Measurements from ENCODE around the gene DMAP1.

DMAP1 gene

DNA sequence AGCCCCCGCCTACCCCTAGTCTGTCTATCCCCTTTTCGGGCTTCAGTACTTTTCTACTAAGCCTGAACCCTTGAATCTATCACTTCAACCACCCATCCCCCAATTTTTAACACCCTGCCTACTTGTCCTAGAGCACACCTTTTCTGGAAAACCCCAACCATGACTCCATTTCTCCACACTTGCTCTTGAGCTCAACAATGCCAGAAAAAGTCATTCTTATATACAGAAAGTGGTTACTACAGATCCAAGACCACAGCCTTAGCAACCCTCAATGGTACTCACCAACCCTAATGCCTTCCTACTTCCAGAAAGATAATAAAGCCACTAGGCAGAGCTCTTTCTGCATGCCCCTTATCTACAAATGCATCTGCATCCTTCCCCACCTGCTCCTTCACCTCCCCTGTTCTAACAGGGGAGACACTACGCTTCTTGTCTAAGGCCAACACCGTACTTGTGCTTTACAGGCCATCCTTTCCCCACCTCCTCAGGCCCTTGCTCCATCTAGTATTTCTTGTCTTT lies 41.2 kb downstream of the DMAP1 start:
- DNase-seq (ENCODE audit: low spot score): no peak

DNA sequence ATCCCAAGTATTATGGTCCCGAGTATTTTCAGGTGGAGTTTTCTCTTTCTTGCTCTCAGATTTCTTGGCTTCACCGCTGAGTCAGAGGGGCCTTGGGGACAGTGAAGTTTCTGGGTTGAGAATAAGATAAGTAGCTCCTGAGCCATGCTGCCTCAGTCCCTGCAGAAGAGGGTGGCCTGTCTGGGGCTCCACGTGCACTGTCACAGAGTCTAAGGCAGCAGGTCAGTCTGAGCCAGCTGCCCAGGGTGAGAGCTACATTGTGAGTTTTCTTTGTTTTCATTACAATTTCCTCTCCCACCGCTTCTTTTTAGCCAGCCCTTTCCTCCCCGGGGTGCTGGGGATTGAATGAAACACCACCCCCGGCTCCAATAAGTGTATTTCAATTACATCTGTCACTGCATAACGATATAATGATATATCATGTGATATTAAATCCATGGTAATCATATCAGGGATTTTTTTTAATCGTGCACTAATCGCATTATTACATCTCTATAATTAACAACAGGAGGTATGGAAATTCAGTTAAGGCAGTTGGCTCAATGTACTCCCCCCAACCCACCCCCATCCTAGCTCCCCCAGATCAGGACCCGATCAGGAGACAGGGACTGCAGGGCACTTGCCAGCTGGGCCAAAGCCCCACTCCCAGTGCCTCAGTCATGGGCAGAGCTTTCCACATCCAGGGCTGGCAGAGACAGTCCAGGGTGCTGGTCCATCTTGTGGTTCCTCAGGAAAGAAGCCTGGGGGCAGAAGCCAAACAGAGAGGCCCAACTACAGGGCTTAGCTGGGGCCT lies 43.7 kb downstream of the DMAP1 start:
- no peak for DNase-seq (ENCODE audit: low spot score)

DNA sequence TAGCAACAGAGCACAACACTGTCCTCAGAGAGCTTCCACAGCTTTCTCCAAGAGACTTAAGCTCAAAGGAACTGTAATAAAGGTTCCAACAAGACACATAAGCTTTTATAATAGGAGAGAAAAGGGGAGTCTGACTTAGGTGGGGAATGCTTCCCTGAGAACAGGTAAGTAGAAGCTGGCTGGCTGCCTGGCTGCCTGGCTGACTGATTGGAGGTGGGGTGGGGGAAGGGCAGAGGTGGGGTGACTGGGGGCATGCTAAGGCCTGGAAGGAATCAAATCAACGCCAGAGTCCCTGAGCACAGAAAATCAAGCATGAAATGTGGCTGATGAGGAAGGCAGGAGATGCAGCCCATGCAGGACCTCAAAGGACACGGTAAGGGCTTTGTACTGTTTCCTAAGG lies 45.8 kb downstream of the DMAP1 start:
- DNase-seq (ENCODE audit: low spot score): no peak

DNA sequence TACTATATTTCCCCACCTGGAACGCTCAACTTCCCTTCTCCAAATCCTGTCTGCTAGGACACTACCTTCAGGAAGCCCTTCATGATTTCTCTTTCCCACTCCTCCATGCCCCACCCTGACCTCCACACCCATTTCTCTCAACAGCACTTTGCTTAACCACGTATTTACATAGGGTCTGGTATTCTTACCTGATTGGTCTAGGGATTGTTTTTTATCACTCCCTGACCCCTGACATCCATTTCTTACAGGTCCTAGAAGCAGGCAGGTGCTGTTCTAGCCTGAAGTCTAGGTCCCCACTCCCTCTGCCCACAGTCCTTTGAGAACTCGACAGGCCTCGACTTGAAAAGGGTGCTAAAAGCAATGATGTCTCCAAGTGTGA lies 47.5 kb downstream of the DMAP1 start:
- DNase-seq (ENCODE audit: low spot score): no peak

DNA sequence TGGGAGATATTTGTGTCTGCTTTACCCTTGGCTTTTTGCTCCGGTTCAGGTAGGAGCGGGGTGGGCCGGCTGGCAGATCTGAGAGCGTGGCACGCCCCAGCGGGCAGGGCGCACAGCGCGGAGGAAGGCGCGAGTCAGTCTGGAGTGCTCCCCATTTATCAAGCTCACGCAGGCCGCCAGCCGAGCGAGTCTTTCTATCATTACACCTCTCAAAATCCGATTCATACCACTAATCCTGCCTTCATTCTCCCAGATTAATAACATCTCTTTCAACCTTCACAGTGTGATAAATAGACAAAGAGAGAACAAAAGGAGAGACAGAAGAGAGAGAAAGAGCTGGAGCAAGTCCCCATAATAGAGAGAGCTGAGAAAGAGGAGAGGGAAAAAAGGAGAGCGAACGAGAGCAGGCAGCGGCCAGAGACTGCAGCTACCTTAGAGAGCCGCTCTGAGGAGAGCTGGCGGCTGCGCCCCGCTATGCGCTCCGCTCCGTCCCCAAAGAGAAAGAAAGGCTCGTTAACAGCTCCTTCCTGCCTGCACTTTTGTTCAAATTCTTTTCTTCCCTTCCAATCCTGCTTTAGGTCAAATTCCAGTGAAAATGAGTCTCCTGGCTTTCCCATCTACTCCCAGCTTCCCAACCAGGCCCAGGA lies 48.0 kb downstream of the DMAP1 start:
- no peak for DNase-seq (ENCODE audit: low spot score)

DNA sequence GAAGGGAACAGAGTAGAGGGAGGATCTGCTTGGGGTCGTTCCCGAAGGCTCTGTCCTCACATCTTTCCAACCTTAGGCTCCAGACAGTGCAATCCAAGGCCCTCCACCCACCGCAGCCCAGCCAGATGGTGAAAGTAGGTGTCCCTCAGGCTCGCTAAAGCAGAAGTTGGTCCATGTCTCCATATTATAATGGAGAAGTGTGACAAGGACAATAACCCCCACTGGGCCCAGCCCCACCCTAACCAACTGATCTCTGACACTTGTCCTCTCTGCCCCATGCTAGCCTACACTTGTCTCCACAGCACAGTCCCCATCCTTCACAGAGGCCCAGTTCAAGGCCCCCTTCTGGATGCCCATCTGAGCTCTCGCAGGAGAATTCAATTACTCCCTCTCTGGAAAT lies 48.7 kb downstream of the DMAP1 start:
- DNase-seq (ENCODE audit: low spot score): no peak

DNA sequence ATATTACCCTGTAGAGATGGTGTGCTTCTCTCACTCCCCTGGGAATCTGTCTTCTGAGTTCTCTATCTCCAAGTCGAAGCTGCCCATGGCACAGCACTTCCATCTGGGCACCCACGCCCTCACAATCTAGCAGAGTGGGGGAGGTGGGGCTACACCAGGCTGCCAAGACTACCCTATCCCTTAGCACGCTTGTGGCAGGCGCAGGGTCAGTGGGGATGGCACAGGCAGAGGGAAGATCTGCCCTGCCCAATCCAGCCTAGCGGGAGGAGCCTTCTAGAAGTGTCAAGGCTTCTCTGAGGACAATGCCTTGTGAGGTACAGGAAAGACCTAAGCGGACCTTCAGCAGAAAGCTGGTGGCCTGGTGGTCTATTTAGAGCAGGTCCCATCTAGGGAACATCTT lies 49.1 kb downstream of the DMAP1 start:
- no peak for DNase-seq (ENCODE audit: low spot score)

DNA sequence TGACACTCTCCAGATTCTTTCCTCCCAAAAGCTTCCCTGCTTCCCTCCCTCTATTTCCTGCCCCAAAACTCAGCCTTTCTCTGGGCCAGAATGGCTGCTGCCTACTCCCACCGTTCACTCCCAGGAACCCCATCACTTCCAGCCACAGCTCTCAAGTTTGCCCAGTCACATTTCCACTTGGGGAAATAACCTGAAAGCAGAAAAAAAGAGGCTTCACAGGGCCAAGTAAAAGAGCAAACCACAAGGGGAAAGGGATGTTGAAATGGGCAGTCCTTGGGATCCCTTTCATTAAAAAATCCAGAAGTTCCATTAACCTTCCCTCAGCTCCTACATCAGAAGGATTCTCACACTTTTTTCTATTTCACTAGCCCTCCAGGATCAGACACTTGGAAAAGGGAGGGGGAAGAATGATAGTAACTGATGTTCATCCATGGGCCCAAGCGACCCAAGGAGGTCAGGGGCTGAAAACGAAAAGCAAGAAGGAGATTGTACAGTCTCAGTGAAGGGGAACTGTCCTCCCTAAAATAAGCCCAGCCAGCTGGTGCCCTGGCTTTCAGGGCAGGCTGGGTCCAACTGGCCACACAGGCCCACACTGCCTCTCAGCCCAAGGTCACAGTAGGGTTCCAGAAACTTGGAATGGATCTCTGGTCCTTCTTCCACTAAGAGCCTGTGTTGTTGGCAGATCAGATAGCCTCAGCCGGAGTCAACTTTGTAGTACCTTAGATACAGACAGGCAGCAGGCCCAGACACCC lies 49.7 kb downstream of the DMAP1 start:
- DNase-seq (ENCODE audit: low spot score): no peak

DNA sequence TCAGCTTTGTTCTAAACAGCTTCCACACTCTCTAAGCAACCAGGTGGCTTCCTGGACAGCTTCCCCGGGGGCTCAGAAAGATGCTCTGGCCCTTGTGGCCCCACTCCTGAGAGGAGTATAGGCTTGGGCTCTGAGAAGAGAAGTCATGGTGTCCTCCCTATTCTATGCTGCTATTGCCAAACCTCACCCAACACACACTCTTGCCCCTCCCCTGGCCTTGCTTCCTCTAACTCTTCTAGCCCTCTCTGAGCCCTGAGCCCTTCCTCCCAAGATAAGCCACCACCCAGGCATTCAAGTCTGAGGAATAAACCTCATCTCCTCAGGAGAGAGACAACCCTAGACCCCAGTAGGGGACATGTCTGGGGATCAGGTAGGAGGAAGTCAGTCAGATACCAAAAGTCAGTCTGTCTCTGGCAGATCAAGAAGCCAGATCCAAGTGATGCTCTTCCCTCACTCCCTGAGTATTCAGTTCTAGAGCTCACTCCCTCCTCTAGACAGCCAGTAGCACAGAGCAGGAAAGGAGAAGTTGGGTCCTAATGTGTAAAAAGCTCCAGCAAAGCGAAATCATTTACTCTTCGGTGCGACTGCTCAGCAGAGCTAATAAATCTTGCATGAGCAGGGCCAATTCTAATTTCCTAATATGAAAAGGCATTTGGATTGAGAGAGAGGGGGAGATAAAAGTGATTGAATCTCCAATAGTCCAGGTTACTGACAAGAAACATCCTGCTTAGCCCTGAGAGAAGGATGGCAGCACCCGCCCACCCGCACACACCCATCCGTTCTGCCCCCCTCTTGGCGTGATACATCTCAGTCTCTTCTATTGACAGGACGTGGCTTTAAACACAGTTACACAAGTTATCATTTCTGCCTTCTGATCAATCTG lies 50.5 kb downstream of the DMAP1 start:
- no peak for DNase-seq (ENCODE audit: low spot score)

DNA sequence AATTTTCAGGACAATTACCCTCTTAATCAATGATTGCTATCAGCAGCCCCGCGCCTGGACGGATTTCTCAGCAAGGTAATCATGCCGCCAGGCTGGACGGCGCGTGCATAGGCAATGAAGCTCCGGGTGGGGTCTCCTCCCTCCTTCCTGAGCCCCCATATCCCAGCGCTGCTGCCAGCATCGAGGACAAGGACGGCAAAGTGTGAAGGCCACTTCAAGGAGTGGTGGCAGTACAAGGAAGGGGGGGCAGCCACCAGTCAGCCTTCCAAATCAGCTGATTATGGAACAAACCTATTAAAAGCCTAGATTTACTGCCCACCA lies 51.1 kb downstream of the DMAP1 start:
- DNase-seq (ENCODE audit: low spot score): no peak

DNA sequence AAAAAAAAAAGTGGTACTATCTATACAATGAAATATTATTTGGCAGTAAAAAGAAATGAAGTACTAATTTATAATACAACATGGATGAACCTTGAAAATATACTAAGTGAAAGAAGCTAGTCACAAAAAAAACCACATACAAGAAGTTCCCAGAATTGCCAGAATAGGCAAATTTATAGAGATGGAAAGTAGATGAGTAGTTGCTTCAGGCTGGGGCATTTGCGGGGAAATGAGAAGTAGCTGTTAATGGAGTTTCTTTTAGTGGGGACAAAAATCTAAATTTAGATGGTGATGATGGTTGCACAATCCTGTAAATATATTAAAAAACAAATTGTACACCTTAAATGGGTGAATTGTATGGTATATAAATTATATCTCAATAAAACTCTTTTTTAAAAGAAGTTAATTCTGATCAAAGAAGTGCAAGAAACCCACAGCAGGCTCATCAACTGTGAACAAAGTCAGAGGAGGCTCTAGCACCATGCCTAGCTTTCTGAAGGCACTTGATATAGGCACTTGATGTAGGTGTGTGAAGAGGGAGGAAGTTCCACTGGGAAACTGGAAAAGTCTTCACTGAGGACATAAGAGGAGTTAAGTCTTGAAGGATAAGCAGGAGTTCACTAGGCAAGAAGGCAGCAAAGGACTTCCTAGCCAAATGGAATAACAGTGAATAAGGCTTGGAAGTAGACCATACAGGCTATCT lies 52.5 kb downstream of the DMAP1 start:
- no peak for DNase-seq (ENCODE audit: low spot score)

DNA sequence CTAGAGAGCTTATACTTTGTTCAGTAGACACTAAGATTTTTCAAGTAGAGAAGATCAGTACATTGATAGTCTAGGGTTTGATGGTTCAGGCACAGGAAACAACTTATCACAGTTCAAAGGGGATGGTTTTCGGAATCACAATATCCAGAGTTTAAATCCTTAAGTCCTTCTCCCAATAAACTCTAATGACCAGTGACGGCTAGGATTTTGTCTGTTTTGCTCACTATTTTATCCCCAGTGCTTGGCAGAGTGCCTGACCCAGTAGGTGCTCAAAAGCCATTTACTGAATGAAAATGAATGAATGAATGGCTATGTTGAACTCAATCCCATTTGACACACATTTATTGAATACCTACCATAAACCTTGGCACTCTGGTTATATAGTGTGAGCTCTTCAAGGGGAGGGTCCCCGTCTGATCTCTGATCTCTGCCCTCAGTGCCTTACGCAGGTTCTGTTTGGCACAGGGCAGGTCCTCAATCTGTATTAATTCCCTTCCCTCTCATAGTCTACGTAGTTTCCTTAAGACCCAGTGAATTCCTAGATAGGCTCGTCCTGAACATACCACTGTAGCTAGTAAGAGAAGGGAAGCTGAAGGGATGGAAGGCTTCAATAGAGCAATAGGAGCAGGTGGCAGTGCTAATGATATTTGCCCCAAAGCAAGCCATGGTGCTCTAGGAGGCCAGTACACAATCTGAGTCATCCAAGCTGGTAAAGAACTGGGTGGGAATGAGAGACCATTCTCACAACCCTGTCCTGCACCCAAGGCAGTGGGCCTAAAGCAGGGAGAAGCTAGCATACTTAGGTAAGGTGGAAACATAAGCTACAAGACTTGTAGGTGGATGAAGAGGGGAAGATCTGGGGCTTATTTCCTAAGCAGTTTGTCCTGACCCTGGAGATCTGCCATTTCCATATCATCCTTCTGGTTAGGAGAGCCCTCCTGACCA lies 53.4 kb downstream of the DMAP1 start:
- no peak for DNase-seq (ENCODE audit: low spot score)

DNA sequence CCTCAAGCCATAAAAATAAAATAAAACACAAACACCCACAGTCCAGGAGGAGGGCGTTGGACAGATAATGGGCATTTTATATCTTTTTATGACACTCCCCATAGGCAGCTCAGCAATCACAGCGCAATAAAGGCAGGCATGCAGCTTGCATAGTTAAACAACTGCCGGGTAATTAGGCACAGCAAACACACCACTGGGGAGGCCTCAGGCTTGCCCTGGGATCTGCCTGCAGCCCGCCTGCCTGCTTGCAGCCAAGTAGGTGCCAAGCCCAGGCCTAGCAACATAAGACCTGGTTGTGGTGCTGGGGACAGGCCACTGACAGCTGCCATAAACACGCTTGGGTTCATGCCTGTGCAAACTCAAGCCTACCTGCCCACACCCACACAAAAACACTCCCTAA lies 54.2 kb downstream of the DMAP1 start:
- no peak for DNase-seq (ENCODE audit: low spot score)

DNA sequence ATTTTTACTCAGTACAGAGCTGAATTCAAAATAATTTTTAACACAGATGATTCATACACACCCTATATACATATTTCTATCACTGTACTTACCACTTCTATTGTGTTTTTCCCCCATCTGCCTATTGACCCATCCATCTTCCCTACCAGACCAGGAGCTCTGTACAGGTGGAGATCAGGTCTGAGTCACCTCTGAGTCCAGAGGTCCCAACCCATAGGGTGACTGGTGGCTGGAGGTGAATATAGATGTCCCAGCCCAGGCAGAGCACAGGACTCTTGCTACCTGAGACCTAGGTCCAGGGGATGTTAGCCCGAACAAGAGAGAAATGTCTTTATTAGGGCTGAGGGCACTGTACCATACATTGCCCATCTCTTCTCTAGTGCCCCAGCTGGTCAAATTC lies 54.8 kb downstream of the DMAP1 start:
- DNase-seq (ENCODE audit: low spot score): no peak

All from RKO (cell line).